Progenitor cell of endocrine pancreas (in vitro differentiated cells): ENCODE measurements around the gene SLC16A3. TPM values are rescaled to one million over a fixed set of nuclear protein-coding genes. Genes with fewer than 3 reads are reported as not detected.
A peak's percentile ranks its signal among the peaks of the same experiment; 100 is the strongest.

Source experiments
- DNase-seq: peaks from one replicate; pipeline ENCODE4 v3.0.0; 2021; ENCODE audit warnings: low spot score; ENCODE audit not compliant: unreplicated experiment
- H3K27ac Mint-ChIP-seq: 2 replicates; pipeline ENCODE4 v1.8.0; 2021; ENCODE audit warnings: mild to moderate bottlenecking, moderate library complexity, mixed read lengths
- H3K27me3 Mint-ChIP-seq: 2 replicates; pipeline ENCODE4 v1.8.0; 2021; ENCODE audit warnings: mixed read lengths
- H3K36me3 Mint-ChIP-seq: 2 replicates; pipeline ENCODE4 v1.8.0; 2022; ENCODE audit warnings: mixed read lengths; ENCODE audit not compliant: insufficient read depth
- H3K4me1 Mint-ChIP-seq: 2 replicates; pipeline ENCODE4 v1.8.0; 2021; ENCODE audit warnings: low read depth, mixed read lengths
- H3K4me3 Mint-ChIP-seq: 2 replicates; pipeline ENCODE4 v1.8.0; 2021; ENCODE audit warnings: low read depth, mild to moderate bottlenecking, moderate library complexity, mixed read lengths
- H3K9me3 Mint-ChIP-seq: 2 replicates; pipeline ENCODE4 v1.8.0; 2021; ENCODE audit warnings: low read depth, mixed read lengths
- CTCF ChIP-seq: fragments of 200-600 bp; sonication (generic); IDR thresholded peaks from one replicate; pipeline ENCODE4 v1.5.0; 2021; ENCODE audit warnings: antibody characterized with exemption, mild to moderate bottlenecking; ENCODE audit not compliant: unreplicated experiment
- total RNA-seq: library from RNA; stranded (reverse); gene quantifications from 2 replicates; pipeline ENCODE4 v1.2.1, GENCODE V29; 2021

SLC16A3 gene
- total RNA-seq, 1 donor from 2014 or later = 5.4 TPM

- Mint-ChIP-seq H3K36me3 (peaks cover 20% of the 10 kb centered on the region), H3K27ac (peak overlapping the region; percentile 84), H3K27me3 (no peaks in the 10 kb centered on the region), H3K9me3 (no peaks in the 10 kb centered on the region), H3K4me3 (no peak overlapping the region), H3K4me1 (peaks cover 3% of the 10 kb centered on the region)
- DNase-seq = no peak
- TF ChIP-seq CTCF = no peak
Measured at GRCh38 chr17:82240506-82241182, 11.8 kb downstream of the SLC16A3 start.

DNA sequence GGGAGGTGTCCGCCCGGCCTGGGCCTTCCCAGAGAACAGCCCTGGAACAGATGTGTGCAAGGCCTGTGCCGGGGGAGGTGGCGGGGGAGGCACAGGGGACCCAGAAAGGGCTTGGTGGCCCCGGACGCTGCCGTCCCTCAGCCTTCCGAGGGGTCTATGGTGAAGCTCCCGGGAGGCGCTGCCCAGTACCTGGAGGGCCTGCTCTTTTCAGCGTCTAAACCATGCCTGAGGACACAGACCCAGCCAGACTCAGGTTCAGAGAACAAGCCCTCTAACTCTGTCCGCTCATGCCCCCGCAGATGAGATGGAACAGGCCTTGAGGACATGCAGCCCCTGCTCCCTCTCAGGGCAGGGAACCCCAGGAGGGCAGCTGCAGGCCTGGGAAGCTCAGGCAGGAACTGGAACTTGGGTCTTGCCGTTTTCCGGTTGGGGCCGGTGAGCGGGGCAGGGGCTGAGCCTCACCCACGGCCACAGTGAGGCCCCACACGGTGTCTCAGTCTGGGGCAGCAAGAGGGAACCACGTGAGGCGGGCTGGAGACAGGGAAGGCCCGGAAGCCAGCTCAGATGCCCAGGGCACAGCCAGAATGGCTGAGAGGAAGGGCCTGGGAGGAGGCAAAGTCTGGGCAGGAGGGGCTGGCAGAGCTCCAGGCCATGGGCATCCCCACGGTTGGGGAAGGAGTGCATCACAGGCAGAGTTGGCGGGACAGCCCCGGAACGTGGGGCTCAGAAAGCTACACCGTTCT lies 12.5 kb downstream of the SLC16A3 start:
- no peaks in the 10 kb centered on the region for H3K27me3 Mint-ChIP-seq
- no peak for DNase-seq
- peaks cover 3% of the 10 kb centered on the region for H3K4me1 Mint-ChIP-seq
- H3K36me3 Mint-ChIP-seq = peaks cover 20% of the 10 kb centered on the region
- H3K9me3 Mint-ChIP-seq = no peaks in the 10 kb centered on the region
- no peak overlapping the region for H3K4me3 Mint-ChIP-seq
- no peak for TF ChIP-seq CTCF
- no peak overlapping the region for H3K27ac Mint-ChIP-seq

- no peak for TF ChIP-seq CTCF
- peaks cover 20% of the 10 kb centered on the region for H3K36me3 Mint-ChIP-seq
- DNase-seq = no peak
- H3K27ac Mint-ChIP-seq = peak overlapping the region; percentile 43
- peaks cover 3% of the 10 kb centered on the region for H3K4me1 Mint-ChIP-seq
- H3K27me3 Mint-ChIP-seq = no peaks in the 10 kb centered on the region
- H3K4me3 Mint-ChIP-seq = no peak overlapping the region
- no peaks in the 10 kb centered on the region for H3K9me3 Mint-ChIP-seq
Measured at GRCh38 chr17:82241926-82242697, 13.3 kb downstream of the SLC16A3 start.

DNA sequence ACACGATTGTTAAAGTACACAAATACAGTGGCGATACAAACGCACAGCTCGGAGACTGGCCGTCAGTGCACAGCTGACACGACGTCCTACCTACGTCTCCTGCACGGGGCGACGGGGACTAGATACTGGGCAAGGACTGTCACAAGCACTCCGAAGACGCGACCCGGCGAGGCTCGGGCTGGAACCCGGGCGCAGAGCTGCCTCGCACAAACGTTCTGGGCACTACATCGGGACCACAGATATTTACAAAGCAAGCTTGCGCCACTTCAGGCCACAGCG lies 13.8 kb downstream of the SLC16A3 start:
- no peak for TF ChIP-seq CTCF
- H3K27ac Mint-ChIP-seq = no peak overlapping the region
- peaks cover 3% of the 10 kb centered on the region for H3K4me1 Mint-ChIP-seq
- no peak overlapping the region for H3K4me3 Mint-ChIP-seq
- peaks cover 18% of the 10 kb centered on the region for H3K36me3 Mint-ChIP-seq
- H3K9me3 Mint-ChIP-seq = no peaks in the 10 kb centered on the region
- DNase-seq = no peak
- H3K27me3 Mint-ChIP-seq = no peaks in the 10 kb centered on the region

DNA sequence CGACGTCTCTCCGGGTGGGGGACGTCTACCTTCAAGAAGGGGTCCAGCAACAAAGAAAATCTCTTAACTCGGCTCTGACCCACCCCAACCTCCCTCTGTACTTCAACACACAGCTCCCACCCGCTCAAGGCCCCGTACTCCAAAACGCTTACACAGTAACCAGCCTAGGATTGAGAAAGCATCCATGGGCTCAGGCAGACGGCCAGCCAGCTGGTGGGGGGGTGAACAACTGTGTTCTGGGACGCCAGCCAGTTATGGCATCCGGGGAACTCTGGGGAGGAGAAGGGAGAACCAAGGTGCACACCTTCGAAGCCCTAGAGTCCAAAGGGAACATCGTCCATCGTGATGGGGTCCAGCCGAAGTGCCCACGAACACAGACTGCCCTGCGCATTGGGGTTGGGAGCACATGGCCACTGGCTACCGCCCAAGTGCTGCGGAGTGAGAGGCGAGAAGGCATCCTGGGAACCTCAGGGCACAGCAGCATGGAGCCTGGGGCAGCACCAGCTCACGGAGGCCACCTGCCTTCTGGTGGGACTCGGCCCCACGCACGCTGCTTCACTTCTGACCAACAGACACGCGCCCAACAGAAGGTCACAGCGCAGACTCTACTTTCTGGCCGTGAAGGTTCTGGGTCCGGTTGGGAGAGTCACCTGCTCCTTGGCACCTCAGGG lies 14.3 kb downstream of the SLC16A3 start:
- peaks cover 20% of the 10 kb centered on the region for H3K36me3 Mint-ChIP-seq
- H3K4me3 Mint-ChIP-seq = no peak overlapping the region
- DNase-seq = no peak
- no peaks in the 10 kb centered on the region for H3K27me3 Mint-ChIP-seq
- no peaks in the 10 kb centered on the region for H3K9me3 Mint-ChIP-seq
- TF ChIP-seq CTCF = no peak
- H3K4me1 Mint-ChIP-seq = peaks cover 3% of the 10 kb centered on the region
- H3K27ac Mint-ChIP-seq = no peak overlapping the region
